ENCODE data around the gene GYS1.

Gene GYS1

DNA sequence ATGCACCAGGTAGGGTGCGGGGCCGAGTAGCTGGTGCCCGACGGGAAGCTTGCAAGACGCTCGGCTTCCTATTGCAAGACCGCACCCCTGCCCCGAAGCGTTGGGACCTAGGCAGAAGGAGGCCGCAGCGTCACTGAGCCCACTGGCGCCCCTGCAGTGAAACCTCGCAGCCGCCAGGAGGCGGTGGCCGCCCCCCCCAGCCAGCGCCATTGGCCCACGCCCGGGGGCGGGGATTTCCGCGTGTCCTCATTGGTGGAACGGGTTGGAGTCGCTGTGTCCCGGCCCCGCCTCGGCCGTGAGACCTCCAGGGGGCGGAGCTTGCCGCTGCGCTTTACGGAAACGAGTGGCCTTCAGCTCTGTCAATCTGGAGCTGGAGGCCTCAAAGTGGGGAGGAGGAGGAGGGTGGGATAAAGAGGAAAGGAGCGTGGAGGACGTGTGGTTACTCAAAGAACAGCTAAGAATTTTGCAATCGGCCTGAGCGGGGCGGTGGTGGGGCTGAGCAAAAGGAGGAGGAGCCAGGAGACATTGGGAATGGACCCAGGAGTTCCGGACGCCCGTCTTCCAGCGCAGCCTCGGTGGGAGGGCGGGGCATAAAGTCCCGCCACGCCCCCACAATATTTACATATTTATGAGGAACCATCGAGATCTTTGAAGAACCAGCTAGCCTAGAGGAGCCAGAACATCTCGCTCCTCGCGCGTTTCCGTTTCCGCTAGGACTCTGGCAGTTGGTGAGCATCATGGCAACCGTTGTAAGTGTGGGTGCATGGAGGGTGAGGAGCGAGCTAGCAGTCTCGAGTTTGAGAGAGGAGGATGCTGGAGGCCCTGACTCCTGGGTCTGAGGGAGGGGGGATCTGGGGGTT lies at the start of gene GYS1, which contains the start of gene RUVBL2 (continued):
- TF ChIP-seq, protein P1, sequence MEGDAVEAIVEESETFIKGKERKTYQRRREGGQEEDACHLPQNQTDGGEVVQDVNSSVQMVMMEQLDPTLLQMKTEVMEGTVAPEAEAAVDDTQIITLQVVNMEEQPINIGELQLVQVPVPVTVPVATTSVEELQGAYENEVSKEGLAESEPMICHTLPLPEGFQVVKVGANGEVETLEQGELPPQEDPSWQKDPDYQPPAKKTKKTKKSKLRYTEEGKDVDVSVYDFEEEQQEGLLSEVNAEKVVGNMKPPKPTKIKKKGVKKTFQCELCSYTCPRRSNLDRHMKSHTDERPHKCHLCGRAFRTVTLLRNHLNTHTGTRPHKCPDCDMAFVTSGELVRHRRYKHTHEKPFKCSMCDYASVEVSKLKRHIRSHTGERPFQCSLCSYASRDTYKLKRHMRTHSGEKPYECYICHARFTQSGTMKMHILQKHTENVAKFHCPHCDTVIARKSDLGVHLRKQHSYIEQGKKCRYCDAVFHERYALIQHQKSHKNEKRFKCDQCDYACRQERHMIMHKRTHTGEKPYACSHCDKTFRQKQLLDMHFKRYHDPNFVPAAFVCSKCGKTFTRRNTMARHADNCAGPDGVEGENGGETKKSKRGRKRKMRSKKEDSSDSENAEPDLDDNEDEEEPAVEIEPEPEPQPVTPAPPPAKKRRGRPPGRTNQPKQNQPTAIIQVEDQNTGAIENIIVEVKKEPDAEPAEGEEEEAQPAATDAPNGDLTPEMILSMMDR (tag by site-specific recombination; IDR thresholded peaks at IDR 0.05) = peak; percentile 100
- no peak for TF ChIP-seq ZSCAN23 (tag by site-specific recombination; IDR thresholded peaks at IDR 0.05)
- no peak for TF ChIP-seq REPIN1 (tag by site-specific recombination; IDR thresholded peaks at IDR 0.05; ENCODE audit: low read depth)
- TF ChIP-seq ZNF626 (tag by site-specific recombination; IDR thresholded peaks at IDR 0.05) = no peak
- no peak for TF ChIP-seq ZNF404 (tag by site-specific recombination; IDR thresholded peaks at IDR 0.05)
- TF ChIP-seq TSHZ1 (tag by site-specific recombination; IDR thresholded peaks at IDR 0.05; ENCODE audit: borderline replicate concordance) = no peak
- TF ChIP-seq ZEB2 (tag by site-specific recombination; IDR thresholded peaks at IDR 0.05) = peak; percentile 37; the same call in 1 of the 2 replicates
- TF ChIP-seq ZFP37 (tag by site-specific recombination; IDR thresholded peaks at IDR 0.05) = peak; percentile 49; the same call in 1 of the 2 replicates
- TF ChIP-seq KLF16 (tag by site-specific recombination; IDR thresholded peaks at IDR 0.05) = peak; percentile 68
- TF ChIP-seq ZNF248 (tag by site-specific recombination; IDR thresholded peaks at IDR 0.05) = no peak
- TF ChIP-seq AEBP2 (tag by site-specific recombination; IDR thresholded peaks at IDR 0.05; ENCODE audit: borderline replicate concordance) = no peak
- TF ChIP-seq, protein P2, sequence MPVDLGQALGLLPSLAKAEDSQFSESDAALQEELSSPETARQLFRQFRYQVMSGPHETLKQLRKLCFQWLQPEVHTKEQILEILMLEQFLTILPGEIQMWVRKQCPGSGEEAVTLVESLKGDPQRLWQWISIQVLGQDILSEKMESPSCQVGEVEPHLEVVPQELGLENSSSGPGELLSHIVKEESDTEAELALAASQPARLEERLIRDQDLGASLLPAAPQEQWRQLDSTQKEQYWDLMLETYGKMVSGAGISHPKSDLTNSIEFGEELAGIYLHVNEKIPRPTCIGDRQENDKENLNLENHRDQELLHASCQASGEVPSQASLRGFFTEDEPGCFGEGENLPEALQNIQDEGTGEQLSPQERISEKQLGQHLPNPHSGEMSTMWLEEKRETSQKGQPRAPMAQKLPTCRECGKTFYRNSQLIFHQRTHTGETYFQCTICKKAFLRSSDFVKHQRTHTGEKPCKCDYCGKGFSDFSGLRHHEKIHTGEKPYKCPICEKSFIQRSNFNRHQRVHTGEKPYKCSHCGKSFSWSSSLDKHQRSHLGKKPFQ (tag by site-specific recombination; IDR thresholded peaks at IDR 0.05) = no peak
- TF ChIP-seq FEZF1 (tag by site-specific recombination; IDR thresholded peaks at IDR 0.05) = peak; percentile 69
- TF ChIP-seq ZNF521 (tag by site-specific recombination; IDR thresholded peaks at IDR 0.05) = no peak
- no peak for TF ChIP-seq ZNF510 (tag by site-specific recombination; IDR thresholded peaks at IDR 0.05; ENCODE audit: insufficient replicate concordance)
- peak; percentile 100 for TF ChIP-seq KLF10 (tag by site-specific recombination; IDR thresholded peaks at IDR 0.05)
- TF ChIP-seq ZNF416 (tag by site-specific recombination; IDR thresholded peaks at IDR 0.05) = no peak
- TF ChIP-seq ZBTB17 (tag by site-specific recombination; IDR thresholded peaks at IDR 0.05) = peak; percentile 58; the same call in 1 of the 2 replicates
- 0 out of 2 replicates have a peak, but pooled peaks have one; percentile 60 for TF ChIP-seq ZNF76 (tag by site-specific recombination; IDR thresholded peaks at IDR 0.05; ENCODE audit: borderline replicate concordance, low read depth)
- TF ChIP-seq ZNF677 (tag by site-specific recombination; IDR thresholded peaks at IDR 0.05) = no peak
- no peak for TF ChIP-seq ZNF292 (tag by site-specific recombination; IDR thresholded peaks at IDR 0.05; ENCODE audit: borderline replicate concordance, low read depth)
- no peak for TF ChIP-seq ZNF704 (tag by site-specific recombination; IDR thresholded peaks at IDR 0.05)
- TF ChIP-seq ZNF664 (tag by site-specific recombination; IDR thresholded peaks at IDR 0.05) = no peak
- no peak for TF ChIP-seq ZNF23 (tag by site-specific recombination; IDR thresholded peaks at IDR 0.05; ENCODE audit: borderline replicate concordance)
- TF ChIP-seq ZNF211 (tag by site-specific recombination; IDR thresholded peaks at IDR 0.05; ENCODE audit: low read depth) = no peak
- no peak for TF ChIP-seq ZNF768 (tag by site-specific recombination; IDR thresholded peaks at IDR 0.05)
- no peak for TF ChIP-seq MYNN (tag by site-specific recombination; IDR thresholded peaks at IDR 0.05; ENCODE audit: borderline replicate concordance)
- no peak for TF ChIP-seq ZNF596 (tag by site-specific recombination; IDR thresholded peaks at IDR 0.05)
- no peak for TF ChIP-seq ZNF155 (tag by site-specific recombination; IDR thresholded peaks at IDR 0.05)

All from HEK293 (cell line).